T-helper 17 cell (primary cell): ENCODE data around the gene TCAP. TPM values are rescaled to one million over a fixed set of nuclear protein-coding genes. Genes with fewer than 3 reads are reported as not detected.

ENCODE experiments used
- ATAC-seq: fragments of 150-1000 bp; cut with Tn5 transposase; 2 replicates; pipeline ENCODE4 v1.10.0; 2021; ENCODE audit warnings: mild to moderate bottlenecking, moderate library complexity
- DNase-seq, 3 donors: peaks; one replicate each; pipeline versions ENCODE4 v3.0.0 to v3.0.0-alpha.2; 2020 to 2021
- H3K9me3 ChIP-seq: one replicate; pipeline ENCODE4 v1.7.0; 2013; ENCODE audit warnings: low read length, mild to moderate bottlenecking; ENCODE audit not compliant: control insufficient read depth, poor library complexity, severe bottlenecking
- H3K27ac Mint-ChIP-seq: one replicate; pipeline ENCODE4 v1.8.0; 2022; ENCODE audit warnings: mild to moderate bottlenecking, moderate library complexity, mixed read lengths
- H3K27me3 Mint-ChIP-seq: one replicate; pipeline ENCODE4 v1.8.0; 2022; ENCODE audit warnings: mixed read lengths
- H3K36me3 Mint-ChIP-seq: one replicate; pipeline ENCODE4 v1.8.0; 2022; ENCODE audit warnings: low read depth, mixed read lengths
- H3K4me1 Mint-ChIP-seq: one replicate; pipeline ENCODE4 v1.8.0; 2022; ENCODE audit warnings: mild to moderate bottlenecking, mixed read lengths
- H3K4me3 Mint-ChIP-seq: one replicate; pipeline ENCODE4 v1.8.0; 2022; ENCODE audit warnings: mild to moderate bottlenecking, moderate library complexity, mixed read lengths
- total RNA-seq, 4 donors: library from RNA in 2 of 4; stranded (reverse) in 2 of 4; gene quantifications; one replicate each; pipeline ENCODE4 v1.2.3 and lab custom pipeline; 2022 to 2026

TCAP gene
- total RNA-seq, 2 donors from 2014 or later: 1.5 to 3.1 TPM

DNA sequence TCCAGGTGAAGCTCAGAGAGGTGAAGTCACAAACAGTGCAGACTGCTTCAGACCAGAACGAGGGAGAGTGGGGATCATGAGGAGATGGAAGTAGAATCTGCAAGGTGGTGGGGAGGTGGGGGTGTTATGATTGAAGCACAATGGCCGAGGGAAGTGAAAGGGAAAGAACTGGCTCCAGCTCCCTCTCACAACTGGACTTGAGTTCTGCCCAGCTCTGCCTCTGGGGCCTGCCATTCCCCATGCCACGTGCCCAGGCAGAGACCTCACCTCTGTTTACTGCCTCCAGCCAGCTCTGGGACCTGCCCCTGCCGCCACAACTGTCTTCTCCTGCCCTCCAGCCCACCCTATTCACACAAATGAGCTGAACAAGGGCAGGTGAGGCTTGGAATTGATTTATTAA, 5.6 kb downstream of the TCAP start:
- peaks cover 11% of the 10 kb centered on the region for H3K4me1 Mint-ChIP-seq
- H3K4me3 Mint-ChIP-seq: no peak overlapping the region
- no peaks in the 10 kb centered on the region for H3K9me3 ChIP-seq
- DNase-seq: no peak
- H3K27ac Mint-ChIP-seq: no peak overlapping the region
- H3K27me3 Mint-ChIP-seq: peaks cover 26% of the 10 kb centered on the region
- no peak for ATAC-seq
- H3K36me3 Mint-ChIP-seq: peaks cover 3% of the 10 kb centered on the region

DNA sequence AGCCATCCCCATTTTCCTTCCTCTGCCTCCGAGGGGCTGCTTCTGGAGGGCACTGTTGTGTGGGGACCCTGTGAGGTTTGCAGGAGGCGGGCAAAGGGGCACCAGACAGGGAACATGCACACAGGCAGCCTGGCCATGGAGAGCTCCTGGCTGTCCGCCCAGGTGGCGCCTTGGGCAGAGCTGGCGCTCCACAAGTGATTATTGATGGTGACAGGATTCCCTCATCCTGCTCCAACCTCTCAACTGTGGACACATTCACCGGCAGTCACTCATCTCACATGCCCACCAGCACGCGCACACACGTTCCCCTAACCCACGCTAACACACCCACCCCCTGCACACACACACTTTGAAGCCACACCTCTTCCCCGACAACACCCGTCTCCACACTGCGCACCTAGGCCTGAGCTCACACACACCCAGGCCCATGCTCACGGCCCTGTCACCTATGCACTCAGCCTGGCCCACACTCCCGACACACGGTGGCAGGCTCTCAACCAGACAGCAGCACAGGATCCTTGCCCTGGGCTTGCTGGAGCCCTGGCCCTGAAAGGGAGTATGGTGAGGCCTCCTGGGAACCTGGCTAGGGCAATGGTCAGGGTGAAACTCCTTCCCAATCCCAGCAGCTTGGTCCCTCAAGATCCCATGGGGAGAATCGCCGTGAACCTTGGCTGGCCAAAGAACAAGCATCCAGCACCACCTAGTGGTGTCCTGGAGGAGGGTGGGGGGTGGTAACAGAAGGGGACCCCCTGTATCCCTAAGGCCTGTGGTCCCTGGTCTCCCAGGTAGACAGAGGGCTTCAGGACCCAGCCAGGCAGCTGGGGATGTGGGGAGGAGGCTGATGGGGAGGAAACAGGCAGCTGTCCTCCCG, 6.7 kb downstream of the TCAP start:
- H3K27ac Mint-ChIP-seq: peak overlapping the region; percentile 57
- ATAC-seq: no peak
- no peak overlapping the region for H3K4me3 Mint-ChIP-seq
- peaks cover 3% of the 10 kb centered on the region for H3K36me3 Mint-ChIP-seq
- peaks cover 15% of the 10 kb centered on the region for H3K4me1 Mint-ChIP-seq
- DNase-seq: no peak
- H3K9me3 ChIP-seq: no peaks in the 10 kb centered on the region
- peaks cover 16% of the 10 kb centered on the region for H3K27me3 Mint-ChIP-seq

DNA sequence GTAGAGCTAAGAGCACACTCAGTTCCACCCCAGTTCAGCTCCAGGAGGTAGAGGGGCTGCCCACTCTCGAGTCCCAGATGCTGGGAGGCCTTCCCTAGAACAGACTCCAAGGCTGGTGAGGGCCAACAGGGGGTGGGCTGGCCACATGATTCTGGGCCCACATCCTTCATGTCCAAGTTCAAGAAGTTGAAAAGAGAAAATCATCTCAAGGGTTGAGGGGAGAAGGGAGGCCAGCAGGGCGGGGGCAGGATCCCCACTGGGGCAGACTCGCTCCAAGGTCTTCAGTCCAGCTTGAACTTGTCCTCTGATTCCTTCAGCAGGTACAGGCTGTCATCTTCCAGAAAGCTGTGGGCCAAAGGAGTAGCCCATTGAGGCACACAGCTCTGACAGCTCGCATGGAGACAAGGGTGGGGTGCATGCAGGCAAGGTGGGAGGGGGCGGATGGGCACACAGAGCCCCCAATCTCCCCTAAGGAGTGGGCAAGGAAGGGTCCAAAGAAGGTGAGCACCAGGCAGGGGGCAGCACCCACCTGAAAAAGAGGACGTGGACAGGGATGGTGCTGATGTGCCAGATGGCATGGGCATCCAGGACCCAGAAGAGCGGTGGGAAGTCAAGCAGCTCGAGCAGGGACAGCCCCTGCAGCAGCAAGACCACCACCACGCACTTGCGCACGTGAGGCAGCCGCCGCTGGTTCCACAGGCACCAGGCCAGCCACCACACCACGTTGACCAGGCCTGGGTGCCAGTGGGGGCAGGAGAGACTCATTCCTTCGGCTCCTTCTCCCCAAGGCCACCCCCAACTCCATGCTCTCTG, 7.6 kb downstream of the TCAP start:
- Mint-ChIP-seq H3K27ac (no peak overlapping the region), H3K36me3 (peaks cover 3% of the 10 kb centered on the region), H3K4me1 (peaks cover 22% of the 10 kb centered on the region), H3K27me3 (peaks cover 14% of the 10 kb centered on the region), H3K4me3 (no peak overlapping the region)
- DNase-seq (no peak), ATAC-seq (no peak)
- H3K9me3 ChIP-seq: no peaks in the 10 kb centered on the region

DNA sequence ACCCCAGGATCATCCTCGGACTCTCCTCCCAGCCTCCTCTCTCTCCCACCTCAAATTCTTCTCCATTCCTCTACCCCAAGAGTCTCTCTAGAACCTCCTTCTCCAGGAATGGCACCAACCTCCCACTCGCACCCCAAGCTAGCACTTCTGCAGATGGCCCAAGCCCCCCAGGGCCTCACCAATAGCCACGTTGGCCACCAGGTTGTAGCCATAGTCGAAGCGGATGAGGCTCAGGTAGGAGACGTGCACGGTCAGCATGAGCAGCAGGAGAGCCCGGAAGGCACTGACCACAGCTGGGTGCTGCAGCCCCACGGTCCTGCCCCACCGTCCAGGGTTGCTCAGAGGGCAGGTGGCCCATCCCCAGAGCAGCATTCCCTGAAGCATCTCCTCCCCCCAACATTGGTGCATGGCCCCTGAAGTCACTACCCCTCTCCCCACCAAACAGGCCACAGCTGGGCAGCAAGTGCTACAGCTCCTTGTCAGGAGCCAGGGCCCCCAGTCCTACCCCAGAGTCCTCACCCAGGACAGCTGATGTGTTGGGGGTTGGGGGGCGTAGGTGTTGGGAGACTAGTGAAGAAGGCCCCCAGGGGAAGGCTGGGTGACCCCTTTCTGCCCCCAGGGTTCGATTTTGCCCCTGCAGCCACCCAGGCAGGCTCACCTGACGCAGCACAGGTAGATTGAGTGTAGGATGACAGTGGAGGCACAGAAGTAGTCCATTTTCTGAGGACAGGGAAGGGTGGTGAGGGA, 8.4 kb downstream of the TCAP start:
- no peaks in the 10 kb centered on the region for H3K9me3 ChIP-seq
- ATAC-seq (no peak), DNase-seq (no peak)
- Mint-ChIP-seq H3K4me1 (peaks cover 21% of the 10 kb centered on the region), H3K36me3 (peaks cover 2% of the 10 kb centered on the region), H3K27me3 (peaks cover 11% of the 10 kb centered on the region), H3K27ac (no peak overlapping the region), H3K4me3 (no peak overlapping the region)

DNA sequence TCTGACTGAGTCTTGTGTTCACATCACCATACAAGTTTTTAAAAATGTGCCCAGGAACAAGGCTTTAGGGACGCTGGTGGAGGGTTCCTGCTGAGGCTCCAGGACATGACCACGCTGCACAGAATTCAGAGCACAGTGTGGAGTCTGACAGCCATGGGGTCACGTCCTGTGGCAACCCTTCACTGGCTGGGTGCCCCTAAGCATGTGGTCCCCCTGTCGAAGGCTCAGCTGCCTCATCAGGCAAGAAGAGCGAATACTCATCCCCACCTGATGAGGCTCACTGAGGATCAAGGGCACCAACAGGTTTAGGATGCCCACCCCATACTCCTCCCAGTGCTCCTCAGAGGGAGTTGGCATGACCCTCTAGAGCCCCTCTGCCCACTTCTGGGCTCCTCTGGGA, 9.0 kb downstream of the TCAP start:
- no peak overlapping the region for H3K27ac Mint-ChIP-seq
- DNase-seq: no peak
- no peaks in the 10 kb centered on the region for H3K36me3 Mint-ChIP-seq
- ATAC-seq: no peak
- peaks cover 8% of the 10 kb centered on the region for H3K27me3 Mint-ChIP-seq
- H3K4me3 Mint-ChIP-seq: no peak overlapping the region
- H3K4me1 Mint-ChIP-seq: peaks cover 21% of the 10 kb centered on the region
- no peaks in the 10 kb centered on the region for H3K9me3 ChIP-seq

DNA sequence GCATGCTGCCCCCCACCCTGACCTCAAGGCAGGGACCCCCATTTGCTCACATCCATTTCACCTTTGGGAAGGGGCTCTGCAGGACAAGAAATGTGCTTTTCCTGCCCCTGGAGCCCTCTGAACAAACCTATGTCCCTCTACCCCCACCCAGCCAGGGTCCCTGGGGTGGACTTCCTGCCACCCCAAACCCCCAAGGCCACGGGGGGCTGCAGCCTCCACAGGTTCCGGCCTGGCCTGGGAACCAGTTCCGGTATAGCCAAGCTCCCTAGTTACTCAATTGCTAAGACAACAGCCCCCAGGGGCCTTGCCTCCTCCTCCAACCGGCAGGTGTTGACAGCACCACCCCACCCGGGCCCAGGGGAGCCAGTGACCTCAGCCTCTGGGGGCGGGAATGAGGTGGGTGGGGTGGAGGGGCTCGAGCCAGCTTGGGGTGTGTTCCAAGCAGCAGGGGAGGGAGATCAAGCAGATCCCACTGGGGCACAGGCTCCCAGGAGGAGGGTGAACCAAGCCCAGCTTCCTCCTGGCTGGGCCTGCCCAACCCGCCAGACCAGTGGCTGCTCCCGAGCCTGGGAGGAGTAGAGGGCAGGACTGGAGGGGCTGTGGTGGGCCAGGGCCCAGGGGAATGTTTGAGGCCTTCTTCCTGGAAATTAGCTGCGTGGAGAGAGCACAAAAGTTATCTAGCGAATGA, 9.7 kb downstream of the TCAP start:
- Mint-ChIP-seq H3K27ac (no peak overlapping the region), H3K36me3 (no peaks in the 10 kb centered on the region), H3K4me3 (no peak overlapping the region), H3K4me1 (peaks cover 28% of the 10 kb centered on the region), H3K27me3 (peaks cover 8% of the 10 kb centered on the region)
- ATAC-seq (no peak), DNase-seq (no peak)
- H3K9me3 ChIP-seq: no peaks in the 10 kb centered on the region

DNA sequence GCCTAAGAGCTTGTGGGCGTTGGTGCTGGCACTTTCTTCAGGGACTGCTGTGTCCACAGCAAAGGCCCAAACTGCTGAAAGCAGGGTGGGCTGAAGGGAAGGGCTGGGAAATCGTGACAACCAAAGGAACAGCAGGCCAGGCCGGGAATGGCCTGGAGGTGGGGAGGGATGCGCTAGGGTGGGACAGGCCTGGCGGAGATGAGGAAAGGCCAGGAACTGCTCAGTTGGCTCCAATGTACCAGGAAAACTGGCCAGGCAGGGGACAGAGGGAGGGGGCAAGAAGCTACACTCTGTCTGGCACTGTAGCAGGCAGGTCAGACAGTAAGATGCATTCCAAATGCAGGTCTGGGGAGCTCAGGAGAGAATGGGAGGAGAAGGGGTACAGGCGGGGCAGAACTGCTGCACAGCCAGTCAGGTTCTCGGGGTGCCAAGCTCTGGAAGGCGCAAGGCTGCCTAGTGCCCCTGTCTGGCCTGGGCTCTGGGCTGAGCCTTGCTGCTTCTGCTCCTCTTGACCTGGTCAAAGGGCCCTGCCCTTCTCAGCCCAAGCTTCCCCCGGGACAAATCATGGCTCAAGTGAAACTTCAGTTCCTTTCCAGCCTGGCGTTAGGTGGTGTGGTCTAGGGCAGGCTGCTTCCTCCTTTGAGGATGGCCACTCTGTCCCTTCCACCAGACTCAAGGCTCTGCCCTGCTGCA, 10.4 kb downstream of the TCAP start:
- no peaks in the 10 kb centered on the region for H3K9me3 ChIP-seq
- ATAC-seq: no peak
- Mint-ChIP-seq H3K27me3 (peaks cover 5% of the 10 kb centered on the region), H3K4me3 (peak overlapping the region; percentile 19), H3K4me1 (peaks cover 35% of the 10 kb centered on the region), H3K27ac (peak overlapping the region; percentile 89), H3K36me3 (no peaks in the 10 kb centered on the region)
- no peak for DNase-seq

DNA sequence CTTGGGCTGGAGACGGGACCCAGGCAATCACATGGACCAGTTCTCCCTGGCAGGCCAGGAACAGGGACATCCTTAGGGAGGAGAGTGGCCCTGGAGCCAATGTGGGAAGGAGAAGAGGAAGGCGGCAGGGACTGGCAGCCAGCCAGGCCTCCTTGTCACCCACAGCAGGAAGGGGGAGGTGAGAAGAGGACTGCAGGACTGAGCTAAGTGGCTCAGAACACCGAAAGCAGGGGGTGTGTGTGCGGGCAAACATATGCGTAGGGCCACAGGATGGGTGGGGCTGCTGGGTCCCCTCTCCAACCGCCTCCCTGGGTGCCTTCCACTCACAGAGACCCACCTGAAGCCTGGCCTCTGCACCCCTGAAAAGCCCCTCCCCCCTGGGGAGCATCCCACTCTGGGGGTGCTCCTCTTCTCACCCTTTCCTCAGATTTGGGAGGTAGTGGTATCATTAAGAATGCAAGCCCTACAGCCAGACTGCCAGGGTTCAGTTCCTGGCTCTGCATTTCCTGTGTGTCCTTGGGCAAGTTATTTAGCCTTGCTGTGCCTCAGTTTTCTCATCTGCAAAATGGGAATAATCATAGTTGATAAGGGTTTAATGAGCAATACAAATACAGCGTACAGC, 11.2 kb downstream of the TCAP start:
- H3K27ac Mint-ChIP-seq: peak overlapping the region; percentile 89
- no peaks in the 10 kb centered on the region for H3K36me3 Mint-ChIP-seq
- ATAC-seq: peak; percentile 75
- H3K27me3 Mint-ChIP-seq: peaks cover 4% of the 10 kb centered on the region
- H3K4me1 Mint-ChIP-seq: peaks cover 38% of the 10 kb centered on the region
- no peak for DNase-seq
- no peaks in the 10 kb centered on the region for H3K9me3 ChIP-seq
- H3K4me3 Mint-ChIP-seq: peak overlapping the region; percentile 56

DNA sequence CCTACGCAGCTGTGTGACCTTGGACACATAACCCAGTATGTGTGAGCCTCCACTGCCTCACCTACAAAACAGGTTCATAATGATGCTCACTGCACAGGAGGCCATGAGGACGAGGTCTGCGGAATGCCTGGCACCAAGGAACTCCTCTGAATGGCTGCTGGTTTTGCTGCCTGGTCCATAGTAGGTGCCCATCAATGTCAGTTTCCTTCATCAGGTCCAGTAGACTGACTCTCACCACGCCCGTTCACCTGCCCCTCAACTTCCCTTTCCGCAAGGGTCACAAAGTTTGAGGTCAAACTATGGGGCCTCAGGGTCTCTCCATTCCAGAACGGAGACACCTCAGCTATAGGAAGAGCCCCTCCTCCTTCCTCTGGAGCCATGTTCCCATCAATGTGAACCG, 11.9 kb downstream of the TCAP start:
- ATAC-seq (no peak), DNase-seq (no peak)
- Mint-ChIP-seq H3K4me3 (no peak overlapping the region), H3K4me1 (peaks cover 35% of the 10 kb centered on the region), H3K36me3 (no peaks in the 10 kb centered on the region), H3K27me3 (peaks cover under 1% of the 10 kb centered on the region), H3K27ac (peak overlapping the region; percentile 98)
- no peaks in the 10 kb centered on the region for H3K9me3 ChIP-seq

DNA sequence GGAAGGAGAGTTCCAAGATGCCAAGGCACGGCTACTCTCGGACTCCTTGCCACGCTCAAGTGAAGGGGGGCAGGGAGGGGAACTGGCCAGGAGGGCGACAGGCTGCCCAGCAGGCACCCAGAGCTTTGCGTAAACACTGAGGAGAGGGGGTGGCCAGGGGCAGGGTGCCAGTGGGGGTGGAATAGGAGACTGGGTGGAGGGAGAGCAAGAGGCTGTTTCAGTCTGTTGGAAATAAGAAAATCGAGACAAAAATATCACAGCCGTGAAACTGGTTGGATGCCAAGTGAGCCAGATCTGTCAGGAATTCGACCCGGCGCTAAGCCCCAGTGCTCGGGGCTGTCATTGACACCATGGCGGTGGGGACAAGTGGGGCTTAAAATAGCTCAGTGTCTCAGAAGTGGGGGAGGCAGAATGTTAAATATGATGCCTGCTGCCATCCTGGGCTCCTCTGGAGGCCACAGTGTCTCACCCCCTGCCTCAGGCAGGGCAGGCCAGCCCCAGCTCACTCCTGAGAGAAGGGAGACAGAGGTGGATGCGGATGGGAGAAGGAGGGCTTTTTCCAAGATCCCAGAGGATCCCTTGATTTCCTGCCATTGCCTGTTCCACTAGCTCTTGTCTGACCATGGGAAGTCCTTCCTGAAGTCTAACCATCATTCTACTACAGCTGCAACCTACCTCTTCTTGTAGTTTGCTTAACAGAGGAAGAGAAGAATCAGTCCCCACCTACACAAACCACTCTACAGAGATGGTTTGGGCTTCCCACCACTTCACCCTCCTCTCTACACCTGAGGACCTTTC, 12.6 kb downstream of the TCAP start:
- no peak overlapping the region for H3K4me3 Mint-ChIP-seq
- peaks cover 35% of the 10 kb centered on the region for H3K4me1 Mint-ChIP-seq
- H3K36me3 Mint-ChIP-seq: no peaks in the 10 kb centered on the region
- no peaks in the 10 kb centered on the region for H3K27me3 Mint-ChIP-seq
- no peaks in the 10 kb centered on the region for H3K9me3 ChIP-seq
- peak overlapping the region; percentile 98 for H3K27ac Mint-ChIP-seq
- ATAC-seq (no peak), DNase-seq (no peak)

DNA sequence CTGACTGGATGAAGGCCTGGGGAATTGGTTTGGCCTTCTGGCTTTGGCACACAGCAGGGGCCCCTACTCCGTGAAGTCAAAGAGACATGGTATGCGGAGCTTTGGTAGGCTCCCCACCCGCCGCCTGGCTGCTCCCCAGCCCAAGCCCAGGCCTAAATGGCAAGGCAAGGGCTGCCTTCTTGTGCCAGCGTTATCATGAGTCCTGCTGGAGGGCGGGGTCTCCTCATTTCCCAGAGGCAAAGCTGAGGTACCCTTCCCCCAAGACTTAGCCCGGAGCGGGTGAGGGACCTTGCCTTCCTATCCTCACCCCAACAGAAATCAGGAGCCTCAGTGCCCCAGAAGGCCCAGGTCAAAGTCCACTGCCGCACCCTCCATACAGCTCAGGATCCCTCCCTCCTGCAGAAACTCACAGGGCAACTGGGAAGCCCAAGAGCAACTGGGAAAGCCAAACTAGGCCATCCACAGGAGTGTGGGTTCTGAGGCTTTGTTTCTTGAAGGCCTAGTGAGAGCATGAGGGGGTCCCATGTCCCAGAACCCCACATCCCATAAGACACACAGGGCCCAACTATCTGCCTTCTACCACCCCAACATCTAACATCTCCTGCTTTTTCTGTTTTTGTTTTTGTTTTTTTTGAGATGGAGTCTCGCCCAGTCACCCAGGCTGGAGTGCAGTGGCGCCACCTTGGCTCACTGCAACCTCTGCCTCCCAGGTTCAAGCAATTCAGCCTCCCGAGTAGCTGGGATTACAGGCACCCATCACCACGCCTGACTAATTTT, 13.4 kb downstream of the TCAP start:
- no peaks in the 10 kb centered on the region for H3K9me3 ChIP-seq
- peaks cover 4% of the 10 kb centered on the region for H3K36me3 Mint-ChIP-seq
- H3K27me3 Mint-ChIP-seq: no peaks in the 10 kb centered on the region
- H3K4me3 Mint-ChIP-seq: no peak overlapping the region
- no peak for ATAC-seq
- peaks cover 35% of the 10 kb centered on the region for H3K4me1 Mint-ChIP-seq
- peak overlapping the region; percentile 98 for H3K27ac Mint-ChIP-seq
- no peak for DNase-seq
